ENCODE measurements around the gene TEAD1.

GRCh38 chr11:12884751-12885318 is 210.6 kb downstream of the TEAD1 start:
- TF ChIP-seq POLR2A (IDR thresholded peaks at IDR 0.05) (no peak), CTCF (IDR thresholded peaks at IDR 0.05) (no peak)
